DOHH2 (cell line): Measurements from ENCODE around the gene CHORDC1.
A peak's percentile ranks its signal among the peaks of the same experiment; 100 is the strongest.

Experiments used
- H3F3A ChIP-seq: fragments of 200-600 bp; sonication (generic), shearing (Covaris generic); 2 replicates; pipeline ENCODE4 v1.6.0; 2016; ENCODE audit warnings: antibody characterized with exemption, mild to moderate bottlenecking; ENCODE audit not compliant: control insufficient read depth, insufficient read depth
- H3K27ac ChIP-seq: fragments of 200-600 bp; sonication (generic); 2 replicates; pipeline ENCODE4 v1.5.1; 2014; ENCODE audit warnings: low read depth, mild to moderate bottlenecking, low read length, moderate library complexity
- H3K27me3 ChIP-seq: fragments of 200-600 bp; sonication (generic); 2 replicates; pipeline ENCODE4 v1.6.1; 2014; ENCODE audit warnings: mild to moderate bottlenecking, low read length, mixed read lengths; ENCODE audit not compliant: control insufficient read depth
- H3K36me3 ChIP-seq: fragments of 200-600 bp; sonication (generic); 2 replicates; pipeline ENCODE4 v1.6.1; 2014; ENCODE audit warnings: mild to moderate bottlenecking, low read length, moderate library complexity, mixed read lengths; ENCODE audit not compliant: control insufficient read depth
- H3K4me1 ChIP-seq: fragments of 200-600 bp; sonication (generic); 2 replicates; pipeline ENCODE4 v1.6.1; 2014; ENCODE audit warnings: mild to moderate bottlenecking, low read length, mixed read lengths; ENCODE audit not compliant: control insufficient read depth
- H3K4me2 ChIP-seq: fragments of 200-600 bp; sonication (generic); 2 replicates; pipeline ENCODE4 v1.6.0; 2014; ENCODE audit warnings: mild to moderate bottlenecking, low read length, moderate library complexity
- H3K4me3 ChIP-seq: fragments of 200-600 bp; sonication (generic); 2 replicates; pipeline ENCODE4 v1.5.1; 2014; ENCODE audit warnings: mild to moderate bottlenecking, low read length, mixed read lengths
- H3K79me2 ChIP-seq: fragments of 200-600 bp; sonication (generic); 2 replicates; pipeline ENCODE4 v1.6.1; 2014; ENCODE audit warnings: mild to moderate bottlenecking, low read length, mixed read lengths; ENCODE audit not compliant: control insufficient read depth
- H3K9me2 ChIP-seq: fragments of 200-600 bp; sonication (generic); replicated peaks from 2 replicates; pipeline ENCODE4 v1.6.1; 2014; ENCODE audit warnings: mild to moderate bottlenecking, low read length, mixed read lengths; ENCODE audit not compliant: control insufficient read depth
- H3K9me3 ChIP-seq: fragments of 200-600 bp; sonication (generic); 2 replicates; pipeline ENCODE4 v1.6.1; 2014; ENCODE audit warnings: antibody characterized with exemption, low read length, mixed read lengths; ENCODE audit not compliant: control insufficient read depth, insufficient read depth
- H4K20me1 ChIP-seq: fragments of 200-600 bp; sonication (generic); 2 replicates; pipeline ENCODE4 v1.6.0; 2014; ENCODE audit warnings: low read depth, mild to moderate bottlenecking, antibody characterized with exemption, low read length, moderate library complexity; ENCODE audit not compliant: control insufficient read depth, insufficient read depth
- EZH2phosphoT487 ChIP-seq: fragments of 200-600 bp; sonication (generic); IDR thresholded peaks from 2 replicates; pipeline ENCODE4 v1.6.1; 2017; ENCODE audit warnings: borderline replicate concordance, mild to moderate bottlenecking, antibody characterized with exemption, low read length, moderate library complexity, mixed read lengths
- TF ChIP-seq, protein P1 (sequence below): fragments of 200-600 bp; sonication (generic); IDR thresholded peaks from one replicate; pipeline ENCODE4 v1.5.1; 2014; ENCODE audit warnings: antibody characterized with exemption, mild to moderate bottlenecking, low read depth, low read length; ENCODE audit not compliant: poor library complexity, severe bottlenecking

The CHORDC1 gene

GRCh38 chr11:90250970-90251369, 28.1 kb upstream of the CHORDC1 start:
- Histone ChIP-seq H3F3A (peaks cover 7% of the 10 kb centered on the region; the same call in 1 of the 2 replicates), H3K27me3 (no peaks in the 10 kb centered on the region), H3K27ac (no peak overlapping the region), H3K79me2 (no peaks in the 10 kb centered on the region), H3K4me2 (peak overlapping the region; percentile 29), H3K4me3 (peak overlapping the region; percentile 45), H3K9me3 (no peaks in the 10 kb centered on the region), H3K4me1 (no peaks in the 10 kb centered on the region), H3K36me3 (no peaks in the 10 kb centered on the region), H3K9me2 (no peaks in the 10 kb centered on the region), H4K20me1 (no peaks in the 10 kb centered on the region)
- no peak for TF ChIP-seq EZH2phosphoT487
- TF ChIP-seq, protein P1, sequence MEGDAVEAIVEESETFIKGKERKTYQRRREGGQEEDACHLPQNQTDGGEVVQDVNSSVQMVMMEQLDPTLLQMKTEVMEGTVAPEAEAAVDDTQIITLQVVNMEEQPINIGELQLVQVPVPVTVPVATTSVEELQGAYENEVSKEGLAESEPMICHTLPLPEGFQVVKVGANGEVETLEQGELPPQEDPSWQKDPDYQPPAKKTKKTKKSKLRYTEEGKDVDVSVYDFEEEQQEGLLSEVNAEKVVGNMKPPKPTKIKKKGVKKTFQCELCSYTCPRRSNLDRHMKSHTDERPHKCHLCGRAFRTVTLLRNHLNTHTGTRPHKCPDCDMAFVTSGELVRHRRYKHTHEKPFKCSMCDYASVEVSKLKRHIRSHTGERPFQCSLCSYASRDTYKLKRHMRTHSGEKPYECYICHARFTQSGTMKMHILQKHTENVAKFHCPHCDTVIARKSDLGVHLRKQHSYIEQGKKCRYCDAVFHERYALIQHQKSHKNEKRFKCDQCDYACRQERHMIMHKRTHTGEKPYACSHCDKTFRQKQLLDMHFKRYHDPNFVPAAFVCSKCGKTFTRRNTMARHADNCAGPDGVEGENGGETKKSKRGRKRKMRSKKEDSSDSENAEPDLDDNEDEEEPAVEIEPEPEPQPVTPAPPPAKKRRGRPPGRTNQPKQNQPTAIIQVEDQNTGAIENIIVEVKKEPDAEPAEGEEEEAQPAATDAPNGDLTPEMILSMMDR = no peak

DNA sequence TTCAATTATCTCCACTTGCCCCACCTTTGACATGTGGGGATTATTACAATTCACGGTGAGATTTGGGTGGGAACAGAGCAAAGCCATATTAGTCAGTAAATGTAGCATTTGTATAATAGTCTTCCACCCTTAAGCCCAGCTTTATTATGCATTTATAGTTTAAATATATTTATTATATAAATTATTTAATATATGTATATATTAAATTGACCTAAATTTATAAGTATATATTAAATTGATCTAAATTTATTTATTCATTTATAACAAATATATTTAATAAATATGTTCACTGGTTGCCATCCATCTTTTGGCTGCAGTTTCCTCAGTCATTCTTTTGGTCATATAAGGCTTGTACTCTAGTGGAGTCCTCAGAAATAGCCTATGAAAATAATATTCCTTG, 23.6 kb upstream of the CHORDC1 start:
- Histone ChIP-seq H3K27me3 (0 out of 2 replicates have a peak, but pooled peaks cover 5% of the 10 kb centered on the region), H3F3A (peaks cover 7% of the 10 kb centered on the region; the same call in 1 of the 2 replicates), H4K20me1 (no peaks in the 10 kb centered on the region), H3K9me3 (no peaks in the 10 kb centered on the region), H3K4me3 (no peak overlapping the region), H3K36me3 (no peaks in the 10 kb centered on the region), H3K4me1 (no peaks in the 10 kb centered on the region), H3K79me2 (no peaks in the 10 kb centered on the region), H3K9me2 (no peaks in the 10 kb centered on the region), H3K4me2 (no peak overlapping the region), H3K27ac (no peak overlapping the region)
- TF ChIP-seq EZH2phosphoT487 = no peak
- TF ChIP-seq, protein P1 = no peak

DNA sequence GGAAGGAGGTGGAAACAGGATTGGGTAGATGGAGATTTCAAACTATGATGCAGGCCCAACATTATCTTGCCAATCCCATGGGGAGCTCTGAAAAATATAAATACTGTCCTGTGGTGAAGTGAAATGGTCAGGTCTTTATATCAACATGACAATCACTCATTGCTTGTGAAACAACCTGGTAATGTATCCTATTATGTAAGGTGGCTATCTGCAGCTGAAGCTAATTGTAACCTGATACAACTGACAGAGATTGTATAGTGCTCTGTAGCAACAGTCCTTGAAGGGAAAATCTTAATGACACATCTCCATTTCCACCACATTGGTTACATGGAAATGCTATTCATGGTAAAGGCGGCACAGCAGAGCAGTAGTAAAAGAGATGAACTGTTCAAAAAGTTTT, 20.7 kb upstream of the CHORDC1 start:
- H3F3A ChIP-seq = no peaks in the 10 kb centered on the region
- no peaks in the 10 kb centered on the region for H3K4me1 ChIP-seq
- no peak overlapping the region for H3K4me2 ChIP-seq
- no peaks in the 10 kb centered on the region for H3K9me2 ChIP-seq
- TF ChIP-seq, protein P1 = no peak
- TF ChIP-seq EZH2phosphoT487 = no peak
- H3K36me3 ChIP-seq = no peaks in the 10 kb centered on the region
- H4K20me1 ChIP-seq = no peaks in the 10 kb centered on the region
- H3K27me3 ChIP-seq = 0 out of 2 replicates have a peak, but pooled peaks cover 5% of the 10 kb centered on the region
- no peak overlapping the region for H3K27ac ChIP-seq
- H3K79me2 ChIP-seq = no peaks in the 10 kb centered on the region
- H3K9me3 ChIP-seq = no peaks in the 10 kb centered on the region
- H3K4me3 ChIP-seq = no peak overlapping the region
